Brain microvascular endothelial cell (primary cell): ENCODE results near the gene ZBTB7A.

ENCODE experiments used
- DNase-seq: peaks from one replicate; pipeline ENCODE4 v3.0.0-alpha.2; 2020
- H3K27ac ChIP-seq: fragments of 250-450 bp; sonication (Bioruptor Pico); 2 replicates; pipeline ENCODE4 v1.5.1; 2020; ENCODE audit warnings: mild to moderate bottlenecking, moderate library complexity
- H3K27me3 ChIP-seq: fragments of 250-450 bp; sonication (Bioruptor Pico); replicated peaks from 2 replicates; pipeline ENCODE4 v1.5.1; 2020; ENCODE audit warnings: mild to moderate bottlenecking
- H3K36me3 ChIP-seq: fragments of 250-450 bp; sonication (Bioruptor Pico); replicated peaks from 2 replicates; pipeline ENCODE4 v1.5.1; 2020; ENCODE audit warnings: mild to moderate bottlenecking
- H3K4me3 ChIP-seq: 2 replicates; pipeline ENCODE4 v1.5.1; 2011; ENCODE audit warnings: low read depth, mild to moderate bottlenecking, control low read depth, low read length, moderate library complexity
- in situ Hi-C: cut with HindIII; loops from 2 replicates; pipeline ENCODE4 v1.10.0; 2017; ENCODE audit warnings: low sequenced_read_pairs, low pct_ligation_motif_present
- TF ChIP-seq, protein P1 (sequence below): IDR thresholded peaks from 2 replicates; pipeline ENCODE4 v1.5.1; 2011; ENCODE audit warnings: low read depth, mild to moderate bottlenecking, moderate library complexity, low read length, control low read depth, inconsistent platforms; ENCODE audit errors: missing control alignments

The ZBTB7A gene

DNA sequence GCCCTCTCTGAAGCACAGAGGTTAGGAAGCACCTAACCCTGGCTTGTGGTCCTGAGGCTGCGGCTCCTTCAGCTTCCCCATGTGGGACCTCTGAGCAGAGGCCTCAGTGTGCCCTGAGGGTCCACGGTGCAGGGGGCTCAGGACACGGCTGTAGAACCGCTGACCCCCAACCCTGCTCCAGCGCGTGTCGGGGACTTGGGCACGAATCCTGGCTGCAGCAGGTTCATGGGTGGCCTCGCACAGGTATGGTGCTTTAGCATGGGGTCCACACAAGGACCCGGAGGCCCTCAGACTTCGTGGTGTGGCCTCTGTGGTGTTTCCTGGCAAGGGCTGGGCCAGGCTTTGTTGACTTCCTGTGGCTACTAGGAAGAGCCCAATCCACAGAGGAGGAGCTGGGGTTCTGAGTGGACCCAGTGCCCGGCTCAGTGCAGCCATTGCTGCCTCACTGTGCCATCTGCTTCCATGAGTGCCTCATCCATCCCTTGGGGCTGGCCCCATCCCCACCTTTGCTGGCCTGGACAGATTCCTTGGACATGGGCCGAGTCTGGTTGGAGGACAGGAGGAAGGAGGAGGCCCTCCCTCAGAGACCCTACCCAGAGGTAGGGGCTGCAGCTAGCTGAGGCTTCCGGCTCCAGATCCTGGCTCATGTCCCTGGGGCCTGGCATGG is 24.5 kb downstream of the ZBTB7A start:
- in situ Hi-C loops, result no loop called here
- no peak for DNase-seq
- no peak overlapping the region for H3K4me3 ChIP-seq
- peaks cover 27% of the 10 kb centered on the region for H3K36me3 ChIP-seq
- H3K27ac ChIP-seq, result no peak overlapping the region
- H3K27me3 ChIP-seq, result no peaks in the 10 kb centered on the region
- TF ChIP-seq, protein P1, sequence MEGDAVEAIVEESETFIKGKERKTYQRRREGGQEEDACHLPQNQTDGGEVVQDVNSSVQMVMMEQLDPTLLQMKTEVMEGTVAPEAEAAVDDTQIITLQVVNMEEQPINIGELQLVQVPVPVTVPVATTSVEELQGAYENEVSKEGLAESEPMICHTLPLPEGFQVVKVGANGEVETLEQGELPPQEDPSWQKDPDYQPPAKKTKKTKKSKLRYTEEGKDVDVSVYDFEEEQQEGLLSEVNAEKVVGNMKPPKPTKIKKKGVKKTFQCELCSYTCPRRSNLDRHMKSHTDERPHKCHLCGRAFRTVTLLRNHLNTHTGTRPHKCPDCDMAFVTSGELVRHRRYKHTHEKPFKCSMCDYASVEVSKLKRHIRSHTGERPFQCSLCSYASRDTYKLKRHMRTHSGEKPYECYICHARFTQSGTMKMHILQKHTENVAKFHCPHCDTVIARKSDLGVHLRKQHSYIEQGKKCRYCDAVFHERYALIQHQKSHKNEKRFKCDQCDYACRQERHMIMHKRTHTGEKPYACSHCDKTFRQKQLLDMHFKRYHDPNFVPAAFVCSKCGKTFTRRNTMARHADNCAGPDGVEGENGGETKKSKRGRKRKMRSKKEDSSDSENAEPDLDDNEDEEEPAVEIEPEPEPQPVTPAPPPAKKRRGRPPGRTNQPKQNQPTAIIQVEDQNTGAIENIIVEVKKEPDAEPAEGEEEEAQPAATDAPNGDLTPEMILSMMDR, result no peak

DNA sequence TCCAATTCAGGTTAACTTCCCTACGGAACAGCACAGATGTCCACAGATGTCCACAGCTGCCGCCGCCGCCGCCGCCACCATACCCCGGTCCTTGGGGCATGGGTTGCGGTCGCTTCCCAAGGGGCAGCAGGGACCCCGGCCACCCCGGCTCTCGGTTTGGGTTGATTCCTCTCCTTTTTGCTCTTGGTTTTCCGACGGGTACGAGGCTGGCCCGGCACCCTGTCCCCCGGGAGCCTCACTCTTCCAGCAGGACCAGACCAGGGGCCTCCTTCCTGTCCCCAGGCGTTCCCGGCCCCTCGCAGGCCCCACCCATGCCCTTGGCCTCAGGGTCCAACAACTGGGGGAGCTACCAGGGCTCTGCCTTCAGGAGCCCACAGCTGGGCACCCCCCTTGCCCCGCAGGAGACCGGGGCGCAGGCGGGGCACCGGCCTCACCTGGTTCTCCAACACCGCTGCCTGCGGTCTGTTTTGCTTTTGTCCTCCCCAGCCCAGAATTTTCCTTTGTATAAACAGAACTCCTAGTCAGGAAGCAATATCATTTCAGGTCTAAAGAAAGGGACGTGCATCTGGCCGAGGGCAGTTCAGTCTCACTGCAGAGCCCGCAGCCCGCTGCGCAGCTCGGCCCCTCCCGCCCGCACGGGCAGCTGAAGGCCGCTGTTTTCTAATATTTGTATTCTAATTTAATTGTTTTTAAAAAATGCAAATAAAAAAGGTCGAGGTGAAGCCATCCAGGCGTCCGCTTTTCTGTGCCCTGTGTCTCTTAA is 27.9 kb downstream of the ZBTB7A start:
- TF ChIP-seq, protein P1, result no peak
- Histone ChIP-seq H3K27ac (no peak overlapping the region), H3K4me3 (no peak overlapping the region), H3K36me3 (peaks cover 34% of the 10 kb centered on the region), H3K27me3 (no peaks in the 10 kb centered on the region)
- DNase-seq, result no peak
- in situ Hi-C loops, result no loop called here

DNA sequence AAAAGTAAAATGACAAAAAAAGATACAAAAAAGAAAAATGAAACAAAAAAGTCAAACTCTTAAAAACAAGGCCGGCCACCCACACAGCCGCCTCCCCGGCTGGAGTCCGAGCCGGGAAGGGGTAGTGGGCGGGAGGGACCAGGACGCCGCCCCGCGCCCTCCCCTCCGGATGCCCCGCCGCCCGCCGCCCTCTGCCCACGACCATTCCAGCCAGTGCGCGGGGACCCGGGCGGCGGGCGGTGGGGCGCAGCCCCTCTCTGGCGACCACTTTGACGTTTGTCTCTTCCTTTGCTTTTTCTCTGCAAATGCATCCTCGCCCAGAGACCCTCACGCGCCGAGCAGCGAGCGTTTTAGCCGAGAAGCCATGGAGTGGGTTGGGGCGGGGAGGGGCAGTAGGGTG is 28.6 kb downstream of the ZBTB7A start:
- Histone ChIP-seq H3K36me3 (peaks cover 40% of the 10 kb centered on the region), H3K4me3 (no peak overlapping the region), H3K27ac (no peak overlapping the region), H3K27me3 (no peaks in the 10 kb centered on the region)
- in situ Hi-C loops, result no loop called here
- no peak for DNase-seq
- TF ChIP-seq, protein P1, result no peak

GRCh38 chr19:4037301-4037949 is 29.3 kb downstream of the ZBTB7A start:
- no peaks in the 10 kb centered on the region for H3K27me3 ChIP-seq
- no peak overlapping the region for H3K4me3 ChIP-seq
- no peak for DNase-seq
- H3K27ac ChIP-seq, result no peak overlapping the region
- TF ChIP-seq, protein P1, result no peak
- peaks cover 44% of the 10 kb centered on the region for H3K36me3 ChIP-seq
- in situ Hi-C loops, result no loop called here

DNA sequence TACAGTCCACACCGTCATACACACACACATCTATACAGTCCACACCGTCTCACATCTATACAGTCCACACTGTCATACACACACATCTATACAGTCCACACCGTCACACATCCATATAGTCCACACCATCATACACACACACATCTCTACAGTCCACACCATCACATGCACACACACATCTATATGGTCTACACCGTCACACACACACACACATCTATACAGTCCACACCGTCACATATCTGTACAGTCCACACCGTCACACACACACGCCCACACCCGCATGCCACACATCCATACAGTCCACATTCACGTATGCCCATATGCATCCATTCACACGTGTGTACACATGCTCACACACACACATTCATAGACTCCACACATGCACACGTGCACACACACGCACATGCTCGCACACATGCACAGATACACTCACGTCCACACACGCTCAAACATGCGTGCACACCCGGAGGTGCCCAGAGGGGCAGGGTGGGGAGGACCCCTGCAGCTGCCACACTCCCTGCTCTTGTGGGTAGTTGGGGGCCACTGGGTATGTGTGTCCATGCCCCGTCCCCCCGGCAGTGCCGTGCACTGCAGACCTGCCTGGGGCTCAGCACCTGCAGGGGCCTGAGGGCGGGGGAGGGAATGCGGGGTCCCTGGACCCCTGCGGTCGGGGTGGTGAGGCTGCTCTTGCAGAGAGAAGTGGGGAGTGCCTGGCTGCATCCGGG is 30.0 kb downstream of the ZBTB7A start:
- in situ Hi-C loops, result no loop called here
- H3K4me3 ChIP-seq, result no peak overlapping the region
- H3K27ac ChIP-seq, result no peak overlapping the region
- TF ChIP-seq, protein P1, result no peak
- H3K27me3 ChIP-seq, result no peaks in the 10 kb centered on the region
- H3K36me3 ChIP-seq, result peaks cover 39% of the 10 kb centered on the region
- DNase-seq, result no peak
